NCI-H748 (cell line): ENCODE data around the gene SLC17A7.
A peak's percentile ranks its signal among the peaks of the same experiment; 100 is the strongest.
"Not testable (repeated sequence)": the region's sequence is repeated elsewhere in the genome, so short reads cannot be mapped to it uniquely, and the experiment has no call there.

Source experiments
- DNase-seq: peaks from one replicate; lab custom pipeline; 2025; ENCODE audit not compliant: unreplicated experiment; lab: John Stamatoyannopoulos, UW

Gene SLC17A7

GRCh38 chr19:49445997-49446396, 4.7 kb upstream of the SLC17A7 start:
- DNase-seq = no peak

- DNase-seq = not testable (repeated sequence)
Observed at GRCh38 chr19:49444100-49444700, 2.9 kb upstream of the SLC17A7 start.

- DNase-seq = peak; percentile 98
Observed at GRCh38 chr19:49443366-49444099, 2.2 kb upstream of the SLC17A7 start.

GRCh38 chr19:49442771-49443365, 1.5 kb upstream of the SLC17A7 start:
- DNase-seq = peak; percentile 91

GRCh38 chr19:49442354-49442753, 1.0 kb upstream of the SLC17A7 start:
- DNase-seq = no peak

- no peak for DNase-seq
Observed at GRCh38 chr19:49441960-49442350, 628 bp upstream of the SLC17A7 start.

GRCh38 chr19:49440439-49441209, 703 bp downstream of the SLC17A7 start:
- no peak for DNase-seq

- DNase-seq = no peak
Observed at GRCh38 chr19:49439836-49440235, 1.5 kb downstream of the SLC17A7 start.

- DNase-seq = no peak
Observed at GRCh38 chr19:49438261-49438660, 3.1 kb downstream of the SLC17A7 start.

GRCh38 chr19:49437231-49437630, 4.1 kb downstream of the SLC17A7 start:
- DNase-seq = no peak

- DNase-seq = peak; percentile 71
Observed at GRCh38 chr19:49436381-49437017, 4.8 kb downstream of the SLC17A7 start.

- no peak for DNase-seq
Observed at GRCh38 chr19:49435670-49436069, 5.7 kb downstream of the SLC17A7 start.

- DNase-seq = peak; percentile 17
Observed at GRCh38 chr19:49434907-49435583, 6.3 kb downstream of the SLC17A7 start.

GRCh38 chr19:49433240-49433901, 8.0 kb downstream of the SLC17A7 start:
- DNase-seq = no peak

GRCh38 chr19:49432141-49433073, 8.9 kb downstream of the SLC17A7 start:
- DNase-seq = no peak

GRCh38 chr19:49431330-49431749, 10.0 kb downstream of the SLC17A7 start:
- DNase-seq = no peak

GRCh38 chr19:49430678-49431329, 10.5 kb downstream of the SLC17A7 start:
- peak; percentile 49 for DNase-seq

GRCh38 chr19:49430172-49430677, 11.1 kb downstream of the SLC17A7 start:
- DNase-seq = no peak
